HG03442 (cell line): ENCODE measurements around the gene PHB1.

Experiments used
- ATAC-seq: cut with Tn5 transposase; IDR thresholded peaks from one replicate; pipeline ENCODE4 v1.9.1; 2021; ENCODE audit warnings: mild to moderate bottlenecking, moderate library complexity; ENCODE audit not compliant: unreplicated experiment

The PHB1 gene

GRCh38 chr17:49357516-49357915, 57.2 kb downstream of the PHB1 start:
- no peak for ATAC-seq

- ATAC-seq: no peak
Observed at GRCh38 chr17:49356320-49356719, 58.4 kb downstream of the PHB1 start.
